ENCODE measurements around the gene BCL2L14. TPM values are rescaled to one million over a fixed set of nuclear protein-coding genes. Genes with fewer than 3 reads are reported as not detected.

Gene BCL2L14
- total and polyA plus RNA-seq, 2 experiments from 2014 or later, result 4.9 to 17.8 TPM

DNA sequence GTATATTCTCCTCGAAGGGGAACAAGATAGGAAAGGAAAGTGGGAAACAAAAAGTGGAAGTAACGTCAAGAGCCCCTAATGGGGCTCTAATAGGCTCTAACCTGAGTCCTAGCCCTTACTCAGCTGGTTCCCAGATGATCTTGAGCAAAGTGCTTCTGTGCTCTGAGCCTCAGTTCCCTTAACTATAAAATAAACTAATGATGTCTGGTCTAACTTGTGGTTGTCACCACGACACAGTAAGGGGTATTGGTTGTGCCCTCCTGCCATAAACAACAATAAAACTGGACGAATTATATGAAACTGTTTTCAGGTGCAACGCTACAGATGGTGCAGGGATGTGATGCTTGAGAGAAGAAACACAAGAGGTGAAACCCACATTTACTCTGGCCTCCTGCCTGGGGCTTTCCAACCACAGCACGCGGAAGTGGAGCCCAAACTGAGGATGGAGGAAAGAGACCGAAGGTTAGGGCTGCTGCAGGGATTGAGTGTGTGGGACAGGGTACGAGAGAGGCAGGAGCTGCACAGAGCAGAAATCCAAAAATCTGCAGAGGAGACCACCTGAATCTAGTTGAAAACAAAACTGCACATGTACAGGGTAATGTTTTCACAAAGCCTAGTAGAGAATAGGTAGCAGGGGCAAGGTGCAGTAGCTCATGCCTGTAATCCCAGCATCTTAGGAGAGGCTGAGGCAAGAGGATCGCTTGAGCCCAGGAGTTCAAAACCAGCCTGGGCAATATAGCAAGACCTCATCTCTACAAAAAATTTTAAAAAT, 45.6 kb upstream of the BCL2L14 start:
- no peaks in the 10 kb centered on the region for H3K36me3 ChIP-seq (replicated peaks; ENCODE audit: insufficient read depth, low read depth)
- H3K4me2 ChIP-seq, result no peak overlapping the region
- no peak overlapping the region for H2AFZ ChIP-seq
- no peaks in the 10 kb centered on the region for H3K9me2 ChIP-seq (replicated peaks; ENCODE audit: insufficient read depth)
- no peaks in the 10 kb centered on the region for H3K4me1 ChIP-seq (ENCODE audit: insufficient read depth)
- H3K27me3 ChIP-seq, result no peaks in the 10 kb centered on the region
- WGBS (ENCODE audit: low lambda C conversion rate, missing lambda C conversion rate), result 90% methylated on average over 10 of the region's 10 CpGs
- no peak for DNase-seq (ENCODE audit: low spot score)
- no peaks in the 10 kb centered on the region for H4K20me1 ChIP-seq (ENCODE audit: insufficient read depth, poor library complexity, severe bottlenecking)
- TF ChIP-seq EZH2 (IDR thresholded peaks at IDR 0.05; ENCODE audit: borderline replicate concordance) (no peak), EZH2phosphoT487 (IDR thresholded peaks at IDR 0.05; ENCODE audit: low read depth, severe bottlenecking, unreplicated experiment) (no peak)
- TF ChIP-seq, protein P1, sequence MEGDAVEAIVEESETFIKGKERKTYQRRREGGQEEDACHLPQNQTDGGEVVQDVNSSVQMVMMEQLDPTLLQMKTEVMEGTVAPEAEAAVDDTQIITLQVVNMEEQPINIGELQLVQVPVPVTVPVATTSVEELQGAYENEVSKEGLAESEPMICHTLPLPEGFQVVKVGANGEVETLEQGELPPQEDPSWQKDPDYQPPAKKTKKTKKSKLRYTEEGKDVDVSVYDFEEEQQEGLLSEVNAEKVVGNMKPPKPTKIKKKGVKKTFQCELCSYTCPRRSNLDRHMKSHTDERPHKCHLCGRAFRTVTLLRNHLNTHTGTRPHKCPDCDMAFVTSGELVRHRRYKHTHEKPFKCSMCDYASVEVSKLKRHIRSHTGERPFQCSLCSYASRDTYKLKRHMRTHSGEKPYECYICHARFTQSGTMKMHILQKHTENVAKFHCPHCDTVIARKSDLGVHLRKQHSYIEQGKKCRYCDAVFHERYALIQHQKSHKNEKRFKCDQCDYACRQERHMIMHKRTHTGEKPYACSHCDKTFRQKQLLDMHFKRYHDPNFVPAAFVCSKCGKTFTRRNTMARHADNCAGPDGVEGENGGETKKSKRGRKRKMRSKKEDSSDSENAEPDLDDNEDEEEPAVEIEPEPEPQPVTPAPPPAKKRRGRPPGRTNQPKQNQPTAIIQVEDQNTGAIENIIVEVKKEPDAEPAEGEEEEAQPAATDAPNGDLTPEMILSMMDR (IDR thresholded peaks at IDR 0.05; ENCODE audit: poor library complexity), result no peak
- H3K4me3 ChIP-seq, result no peak overlapping the region
- H3K9me3 ChIP-seq (ENCODE audit: low read depth), result no peaks in the 10 kb centered on the region
- H3K79me2 ChIP-seq, result no peaks in the 10 kb centered on the region
- no peak overlapping the region for H3K27ac ChIP-seq

DNA sequence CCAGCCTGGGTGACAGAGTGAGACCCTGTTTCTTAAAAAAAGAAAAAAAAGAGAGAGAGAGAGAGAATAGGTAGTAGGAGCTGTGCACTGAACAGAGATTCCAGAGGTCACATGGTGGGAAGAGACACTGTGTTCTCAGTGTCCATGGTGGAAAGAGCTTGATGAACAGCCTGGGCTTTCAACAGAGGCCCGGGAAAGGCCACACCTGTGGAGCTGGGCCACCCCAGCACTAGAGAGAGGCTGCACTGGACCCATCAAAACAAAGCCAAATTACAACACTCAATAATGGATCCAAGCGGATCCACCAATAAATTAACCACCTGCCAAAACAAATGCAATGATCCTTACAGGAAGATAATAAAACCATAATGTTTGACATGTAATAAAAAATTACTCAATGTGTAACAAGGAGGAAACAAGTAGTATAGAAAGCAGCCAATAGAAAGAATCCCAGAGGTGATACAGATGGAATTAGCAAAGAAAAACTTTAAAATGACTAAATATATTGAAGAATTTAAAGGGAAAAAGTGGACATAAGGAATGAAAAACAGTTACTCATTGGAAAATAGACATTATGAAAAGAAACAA, 44.8 kb upstream of the BCL2L14 start:
- TF ChIP-seq EZH2phosphoT487 (IDR thresholded peaks at IDR 0.05; ENCODE audit: low read depth, severe bottlenecking, unreplicated experiment) (no peak), EZH2 (IDR thresholded peaks at IDR 0.05; ENCODE audit: borderline replicate concordance) (no peak)
- TF ChIP-seq, protein P1 (IDR thresholded peaks at IDR 0.05; ENCODE audit: poor library complexity), result no peak
- Histone ChIP-seq H3K4me3 (no peak overlapping the region), H3K9me2 (replicated peaks; ENCODE audit: insufficient read depth) (no peaks in the 10 kb centered on the region), H3K9me3 (ENCODE audit: low read depth) (no peaks in the 10 kb centered on the region), H3K4me1 (ENCODE audit: insufficient read depth) (no peaks in the 10 kb centered on the region), H3K27ac (no peak overlapping the region), H4K20me1 (ENCODE audit: insufficient read depth, poor library complexity, severe bottlenecking) (no peaks in the 10 kb centered on the region), H3K27me3 (no peaks in the 10 kb centered on the region), H3K36me3 (replicated peaks; ENCODE audit: insufficient read depth, low read depth) (no peaks in the 10 kb centered on the region), H2AFZ (no peak overlapping the region), H3K4me2 (no peak overlapping the region), H3K79me2 (no peaks in the 10 kb centered on the region)
- WGBS (ENCODE audit: low lambda C conversion rate, missing lambda C conversion rate), result 79% methylated on average over 2 of the region's 2 CpGs
- DNase-seq (ENCODE audit: low spot score), result no peak

DNA sequence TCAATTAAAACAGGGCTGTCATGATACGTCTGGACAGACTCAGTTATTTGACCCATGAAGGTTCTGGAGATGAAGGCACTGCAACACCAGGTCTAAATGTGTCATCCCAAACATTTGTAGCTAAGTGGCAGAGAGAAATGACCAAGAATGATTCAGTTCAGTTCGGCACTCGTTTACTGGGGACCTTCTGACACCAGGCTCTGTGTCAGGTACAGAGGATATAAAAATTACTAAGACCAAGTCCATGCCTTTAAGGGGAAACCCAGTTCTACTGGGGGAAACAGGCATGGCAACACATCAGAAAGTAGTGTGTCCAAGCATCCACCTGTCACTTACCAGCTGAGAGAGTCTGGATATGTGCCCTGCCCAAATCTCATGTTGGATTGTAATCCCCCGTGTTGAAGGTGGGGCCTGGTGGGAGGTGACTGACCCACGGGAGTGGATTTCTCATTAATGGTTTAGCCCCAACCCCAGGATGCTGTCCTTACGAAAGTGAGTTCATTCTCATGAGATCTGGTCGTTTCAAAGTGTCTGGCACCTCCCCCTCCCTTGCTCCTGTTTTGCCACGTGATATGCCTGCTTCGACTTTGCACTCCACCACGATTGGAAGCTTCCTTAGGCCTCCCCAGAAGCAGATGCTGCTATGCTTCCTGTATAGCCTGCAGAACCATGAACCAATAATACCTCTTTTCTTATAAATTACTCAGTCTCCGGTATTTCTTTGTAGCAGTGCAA, 41.9 kb upstream of the BCL2L14 start:
- Histone ChIP-seq H3K4me2 (no peak overlapping the region), H3K4me3 (no peak overlapping the region), H3K9me3 (ENCODE audit: low read depth) (no peaks in the 10 kb centered on the region), H3K4me1 (ENCODE audit: insufficient read depth) (no peaks in the 10 kb centered on the region), H3K9me2 (replicated peaks; ENCODE audit: insufficient read depth) (no peaks in the 10 kb centered on the region), H2AFZ (no peak overlapping the region), H3K27me3 (no peaks in the 10 kb centered on the region), H3K79me2 (no peaks in the 10 kb centered on the region), H3K36me3 (replicated peaks; ENCODE audit: insufficient read depth, low read depth) (no peaks in the 10 kb centered on the region), H4K20me1 (ENCODE audit: insufficient read depth, poor library complexity, severe bottlenecking) (no peaks in the 10 kb centered on the region), H3K27ac (no peak overlapping the region)
- TF ChIP-seq, protein P1 (IDR thresholded peaks at IDR 0.05; ENCODE audit: poor library complexity), result no peak
- no peak for TF ChIP-seq EZH2phosphoT487 (IDR thresholded peaks at IDR 0.05; ENCODE audit: low read depth, severe bottlenecking, unreplicated experiment)
- TF ChIP-seq EZH2 (IDR thresholded peaks at IDR 0.05; ENCODE audit: borderline replicate concordance), result no peak
- WGBS (ENCODE audit: low lambda C conversion rate, missing lambda C conversion rate), result 78% methylated on average over 11 of the region's 11 CpGs
- no peak for DNase-seq (ENCODE audit: low spot score)

All from hepatocyte (in vitro differentiated cells).